ENCODE data around the gene CASP1.

Gene CASP1

DNA sequence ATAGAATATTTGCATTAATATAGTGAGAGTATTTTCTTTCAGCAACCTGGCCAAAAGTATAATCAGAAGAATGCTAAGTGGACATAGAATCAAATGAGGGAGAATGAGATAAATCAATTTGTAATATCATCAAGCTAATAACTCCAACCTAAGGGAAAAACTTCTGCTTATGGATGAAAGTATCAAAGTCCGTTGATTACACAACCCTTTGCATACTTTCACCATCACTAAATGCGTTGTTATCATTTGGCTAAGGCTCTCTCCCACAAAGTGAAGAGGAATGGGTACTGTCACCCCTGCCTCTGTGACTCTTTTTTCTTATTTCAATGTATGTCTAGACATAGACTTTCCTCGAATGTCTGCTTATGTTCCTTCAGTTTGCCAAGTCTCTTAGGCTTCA lies 50.1 kb downstream of the CASP1 start:
- DNase-seq = no peak
- Histone ChIP-seq H3K4me3 (ENCODE audit: low read depth, low read length) (no peak overlapping the region), H3K27me3 (replicated peaks) (no peaks in the 10 kb centered on the region), H3K36me3 (replicated peaks) (no peaks in the 10 kb centered on the region), H3K27ac (no peak overlapping the region)
- TF ChIP-seq, protein P1, sequence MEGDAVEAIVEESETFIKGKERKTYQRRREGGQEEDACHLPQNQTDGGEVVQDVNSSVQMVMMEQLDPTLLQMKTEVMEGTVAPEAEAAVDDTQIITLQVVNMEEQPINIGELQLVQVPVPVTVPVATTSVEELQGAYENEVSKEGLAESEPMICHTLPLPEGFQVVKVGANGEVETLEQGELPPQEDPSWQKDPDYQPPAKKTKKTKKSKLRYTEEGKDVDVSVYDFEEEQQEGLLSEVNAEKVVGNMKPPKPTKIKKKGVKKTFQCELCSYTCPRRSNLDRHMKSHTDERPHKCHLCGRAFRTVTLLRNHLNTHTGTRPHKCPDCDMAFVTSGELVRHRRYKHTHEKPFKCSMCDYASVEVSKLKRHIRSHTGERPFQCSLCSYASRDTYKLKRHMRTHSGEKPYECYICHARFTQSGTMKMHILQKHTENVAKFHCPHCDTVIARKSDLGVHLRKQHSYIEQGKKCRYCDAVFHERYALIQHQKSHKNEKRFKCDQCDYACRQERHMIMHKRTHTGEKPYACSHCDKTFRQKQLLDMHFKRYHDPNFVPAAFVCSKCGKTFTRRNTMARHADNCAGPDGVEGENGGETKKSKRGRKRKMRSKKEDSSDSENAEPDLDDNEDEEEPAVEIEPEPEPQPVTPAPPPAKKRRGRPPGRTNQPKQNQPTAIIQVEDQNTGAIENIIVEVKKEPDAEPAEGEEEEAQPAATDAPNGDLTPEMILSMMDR (IDR thresholded peaks at IDR 0.05; ENCODE audit: low read depth, low read length, missing control alignments) = no peak
- in situ Hi-C loops (cut with HindIII; ENCODE audit: low pct_ligation_motif_present, low sequenced_read_pairs) = no loop called here

DNA sequence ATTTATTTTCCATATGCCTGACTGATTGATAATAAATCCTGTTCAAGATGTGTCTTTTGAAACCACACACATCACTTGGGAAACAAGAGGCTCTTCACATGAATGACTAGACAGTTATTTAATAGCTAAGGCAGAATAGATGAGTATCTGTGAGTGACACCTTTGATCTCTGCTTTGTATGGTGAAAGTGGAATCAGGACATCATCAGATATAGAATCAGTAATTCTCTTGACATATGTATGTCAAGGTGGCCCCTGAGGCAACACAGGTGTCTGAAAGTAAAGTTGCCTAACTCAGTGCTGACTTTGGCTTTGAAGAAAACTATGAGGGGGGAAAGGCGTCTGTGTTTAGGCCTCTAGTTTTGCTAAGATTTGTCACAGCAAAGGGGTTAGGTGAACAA lies 55.1 kb downstream of the CASP1 start:
- TF ChIP-seq, protein P1 (IDR thresholded peaks at IDR 0.05; ENCODE audit: low read depth, low read length, missing control alignments) = no peak
- no peak for DNase-seq
- in situ Hi-C loops (cut with HindIII; ENCODE audit: low pct_ligation_motif_present, low sequenced_read_pairs) = no loop called here

More for the DNA sequence above, 55.1 kb downstream of the CASP1 start:
- H3K4me3 ChIP-seq (ENCODE audit: low read depth, low read length) = no peak overlapping the region
- no peaks in the 10 kb centered on the region for H3K27me3 ChIP-seq (replicated peaks)
- H3K27ac ChIP-seq = no peak overlapping the region
- no peaks in the 10 kb centered on the region for H3K36me3 ChIP-seq (replicated peaks)

Data from brain microvascular endothelial cell (primary cell).